Urinary bladder (tissue), 4 donors: Measurements from ENCODE around the gene CDV3. TPM values are rescaled to one million over a fixed set of nuclear protein-coding genes. Genes with fewer than 3 reads are reported as not detected.

Experiments used
- DNase-seq: peaks from one replicate; pipeline ENCODE4 v3.0.0-alpha.2; 2015; ENCODE audit errors: extremely low spot score
- H3K27ac ChIP-seq: one replicate; pipeline ENCODE4 v1.5.1; 2013; ENCODE audit warnings: low read depth, mild to moderate bottlenecking, moderate library complexity
- H3K36me3 ChIP-seq: one replicate; pipeline ENCODE4 v1.6.1; 2013; ENCODE audit warnings: mild to moderate bottlenecking, moderate library complexity; ENCODE audit not compliant: insufficient read depth
- H3K4me1 ChIP-seq: one replicate; pipeline ENCODE4 v1.6.1; 2013; ENCODE audit warnings: mild to moderate bottlenecking, moderate library complexity; ENCODE audit not compliant: insufficient read depth
- H3K4me3 ChIP-seq: one replicate; pipeline ENCODE4 v1.5.1; 2013; ENCODE audit warnings: low read depth, low read length
- WGBS: extraction: QIAGEN DNeasy Blood & Tissue Kit; methylation state at CpG from one replicate; pipeline ENCODE4 v1.1.7; 2013; 5-methylcytosine and 5-hydroxymethylcytosine counted together
- polyA plus RNA-seq: library from polyadenylated mRNA; stranded (reverse); fragments of 200-250 nt; gene quantifications from one replicate; pipeline ENCODE4 v1.2.3, GENCODE V29; 2013
- total RNA-seq: library from RNA; depleted of rRNA; stranded (reverse); fragments of >200 nt; gene quantifications from one replicate; pipeline ENCODE4 v1.2.3, GENCODE V29; 2014
- donor health status: healthy with polysubstance abuse.
- donor health status: healthy.

CDV3 gene
- total and polyA plus RNA-seq, 2 donors, result 71.0 to 108 TPM

- Histone ChIP-seq H3K27ac (peak overlapping the region; percentile 99), H3K4me1 (peaks cover 4% of the 10 kb centered on the region), H3K4me3 (peak overlapping the region; percentile 98), H3K36me3 (peaks cover 5% of the 10 kb centered on the region)
- no peak for DNase-seq
- under 1% methylated on average over 54 of the region's 54 CpGs for WGBS
These were observed 885 bp downstream of the CDV3 start for GRCh38 chr3:133574260-133574881.

DNA sequence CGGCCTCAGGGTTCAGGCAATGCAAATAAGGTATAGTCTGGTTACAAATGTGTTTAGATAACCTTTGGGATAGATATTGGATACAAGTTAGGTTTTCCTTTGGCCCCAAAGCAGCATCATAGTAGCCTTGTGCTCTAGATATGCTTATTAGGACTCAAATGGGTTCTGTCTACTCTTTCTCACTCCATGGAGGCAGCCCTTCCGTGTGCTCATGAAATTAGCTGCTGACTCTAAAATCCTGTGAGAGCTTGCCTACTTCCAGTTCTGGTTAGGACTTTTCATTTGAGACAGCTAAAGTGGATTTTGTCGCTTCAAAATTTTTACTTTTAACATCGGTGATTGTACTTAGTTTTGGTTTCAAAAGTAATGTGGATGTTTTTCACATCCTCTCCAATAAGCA lies 1.6 kb downstream of the CDV3 start:
- peak overlapping the region; percentile 16 for H3K27ac ChIP-seq
- peaks cover 4% of the 10 kb centered on the region for H3K4me1 ChIP-seq
- H3K4me3 ChIP-seq, result peak overlapping the region; percentile 98
- 45% methylated on average over 4 of the region's 4 CpGs for WGBS
- DNase-seq, result no peak
- peaks cover 5% of the 10 kb centered on the region for H3K36me3 ChIP-seq

- no peak overlapping the region for H3K27ac ChIP-seq
- peaks cover 4% of the 10 kb centered on the region for H3K4me1 ChIP-seq
- H3K36me3 ChIP-seq, result peaks cover 5% of the 10 kb centered on the region
- peak overlapping the region; percentile 10 for H3K4me3 ChIP-seq
- DNase-seq, result no peak
- 38% methylated on average over 3 of the region's 3 CpGs for WGBS
These were observed 2.7 kb downstream of the CDV3 start for GRCh38 chr3:133576169-133576568.

DNA sequence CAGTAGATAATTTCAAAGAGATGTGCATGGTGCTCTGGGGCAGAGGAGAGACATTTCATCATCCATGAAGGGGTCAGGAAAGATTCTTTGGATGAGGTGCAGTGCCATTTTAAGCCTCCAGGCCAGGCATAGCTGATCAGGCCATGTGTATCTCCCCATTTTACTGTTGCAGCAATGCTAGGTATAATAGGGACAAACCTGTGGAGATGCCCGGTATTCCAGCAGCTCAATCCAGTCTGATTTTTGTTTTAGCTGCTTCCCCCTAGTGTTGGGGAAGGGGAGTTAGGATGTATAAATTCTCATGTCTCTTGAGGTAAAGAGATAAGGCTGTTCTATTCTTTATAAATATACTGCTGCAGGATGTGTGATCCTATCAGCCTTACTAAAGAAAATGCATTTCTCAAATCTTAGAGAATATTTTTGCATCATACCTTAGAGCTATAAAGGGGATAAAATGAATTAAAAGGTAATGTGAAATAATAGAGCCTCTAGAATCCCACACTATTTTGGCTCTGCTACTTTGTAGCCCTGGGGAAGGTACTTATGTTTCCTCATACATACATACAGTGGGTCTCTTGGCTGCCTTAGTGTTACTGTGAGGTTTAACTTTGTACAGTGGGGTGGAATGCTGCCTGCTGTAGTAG lies 5.2 kb downstream of the CDV3 start:
- WGBS, result 5% methylated on average over 1 of the region's 1 CpG
- DNase-seq, result no peak
- Histone ChIP-seq H3K27ac (no peak overlapping the region), H3K4me3 (no peak overlapping the region), H3K36me3 (peaks cover 5% of the 10 kb centered on the region), H3K4me1 (peaks cover 4% of the 10 kb centered on the region)

DNA sequence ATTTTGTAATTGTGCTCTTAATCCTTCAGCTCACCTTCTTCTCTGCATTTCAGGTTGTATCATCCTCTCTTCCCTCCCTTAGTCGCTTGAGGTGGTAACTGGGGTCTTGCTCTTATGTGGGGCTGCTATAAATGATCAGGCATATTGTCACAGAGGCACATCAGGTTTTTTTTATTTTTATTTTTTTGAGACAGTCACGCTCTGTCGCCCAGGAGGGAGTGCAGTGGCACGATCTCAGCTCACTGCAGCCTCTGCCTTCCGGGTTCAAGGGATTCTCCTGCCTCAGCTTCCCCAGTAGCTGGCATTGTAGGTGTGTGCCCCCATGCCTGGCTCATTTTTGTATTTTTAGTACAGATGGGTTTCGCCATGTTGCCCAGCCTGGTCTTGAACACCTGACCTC lies 9.9 kb downstream of the CDV3 start:
- Histone ChIP-seq H3K4me3 (no peak overlapping the region), H3K36me3 (peaks cover 3% of the 10 kb centered on the region), H3K4me1 (peaks cover 1% of the 10 kb centered on the region), H3K27ac (no peak overlapping the region)
- WGBS, result 92% methylated on average over 6 of the region's 6 CpGs
- DNase-seq, result no peak

DNA sequence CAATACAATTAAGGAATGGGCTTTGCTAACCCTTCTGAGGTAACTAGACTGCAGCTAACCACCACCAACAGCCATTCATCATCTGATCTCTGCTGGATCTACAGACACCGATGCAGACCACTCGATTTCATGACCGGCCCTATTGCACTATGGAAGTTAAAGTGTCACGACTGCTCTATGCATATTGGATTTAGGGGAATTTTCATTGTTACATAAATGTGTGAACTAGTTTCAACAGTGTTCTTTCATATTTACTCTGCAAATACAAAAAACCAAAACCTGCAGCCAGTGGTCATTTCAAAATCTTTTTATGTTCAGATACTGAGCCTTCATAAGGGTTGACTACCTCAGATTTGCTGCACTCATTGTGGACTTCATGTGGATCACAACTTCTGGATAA lies 14.5 kb downstream of the CDV3 start:
- H3K4me1 ChIP-seq, result no peaks in the 10 kb centered on the region
- DNase-seq, result no peak
- peaks cover 3% of the 10 kb centered on the region for H3K36me3 ChIP-seq
- WGBS, result 90% methylated on average over 4 of the region's 4 CpGs
- H3K4me3 ChIP-seq, result no peak overlapping the region
- no peak overlapping the region for H3K27ac ChIP-seq

DNA sequence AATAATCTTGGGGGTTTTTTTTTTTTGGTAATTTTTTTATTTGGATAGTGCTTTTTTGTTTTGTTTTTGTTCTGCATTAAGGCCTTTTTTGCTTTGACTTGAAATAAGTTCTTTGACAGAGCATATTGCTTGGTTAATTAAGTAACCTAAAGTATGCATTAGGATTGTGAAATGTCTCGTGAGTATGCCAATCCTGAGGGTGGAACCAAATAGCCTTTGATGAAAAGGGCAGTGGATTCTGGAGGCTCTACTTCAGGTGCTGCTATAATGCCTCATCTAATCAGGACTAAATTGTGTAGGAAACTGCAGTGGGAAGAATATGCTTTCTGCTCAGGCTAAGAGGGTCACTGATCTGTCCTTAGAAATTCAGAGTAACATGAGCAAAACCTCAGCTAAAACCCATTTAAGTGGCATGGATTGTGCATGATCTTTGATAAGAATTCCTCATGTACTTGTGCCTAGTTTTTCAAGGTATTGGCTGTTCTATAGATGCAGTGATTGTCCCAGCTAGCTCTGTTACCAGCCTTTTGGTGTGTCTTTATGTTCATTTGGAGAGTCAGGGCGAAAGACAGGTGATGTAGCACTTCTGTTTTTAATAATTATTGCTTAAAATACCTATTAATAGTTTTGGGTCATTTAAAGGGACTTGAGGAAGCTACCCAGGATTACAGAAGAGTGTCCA lies 15.4 kb downstream of the CDV3 start:
- peaks cover 3% of the 10 kb centered on the region for H3K36me3 ChIP-seq
- no peak overlapping the region for H3K4me3 ChIP-seq
- WGBS, result 88% methylated on average over 2 of the region's 2 CpGs

GRCh38 chr3:133589503-133589902 lies 16.0 kb downstream of the CDV3 start:
- WGBS, result 82% methylated on average over 8 of the region's 8 CpGs
- DNase-seq, result no peak
- Histone ChIP-seq H3K4me1 (no peaks in the 10 kb centered on the region), H3K27ac (no peak overlapping the region), H3K4me3 (no peak overlapping the region), H3K36me3 (peaks cover 3% of the 10 kb centered on the region)

More for the DNA sequence above, 15.4 kb downstream of the CDV3 start:
- DNase-seq, result no peak
- Histone ChIP-seq H3K4me1 (no peaks in the 10 kb centered on the region), H3K27ac (no peak overlapping the region)

DNA sequence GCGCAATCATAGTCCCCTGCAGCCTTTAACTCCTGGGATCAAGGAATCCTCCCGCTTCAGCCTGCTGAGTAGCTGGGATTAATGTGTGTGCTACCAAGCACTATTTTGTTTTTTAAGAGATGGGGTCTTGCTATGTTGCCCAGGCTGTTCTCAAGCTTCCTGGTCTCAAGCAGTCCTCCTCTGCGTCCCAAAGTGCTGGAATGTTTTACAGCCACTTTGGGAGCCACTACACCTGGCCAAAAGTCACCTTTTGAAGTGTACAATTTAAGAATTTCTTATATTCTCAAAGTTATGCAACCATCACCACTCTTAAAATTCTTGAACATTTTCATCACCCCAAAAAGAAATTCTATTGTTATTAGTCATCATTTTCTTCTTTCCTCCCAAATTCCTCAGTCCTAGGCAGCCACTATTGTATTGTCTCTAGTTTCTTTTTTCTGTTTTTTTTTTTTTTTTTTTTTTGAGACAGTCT lies 17.8 kb downstream of the CDV3 start:
- Histone ChIP-seq H3K27ac (no peak overlapping the region), H3K4me3 (no peak overlapping the region), H3K4me1 (no peaks in the 10 kb centered on the region), H3K36me3 (peaks cover 1% of the 10 kb centered on the region)
- WGBS, result 95% methylated on average over 3 of the region's 3 CpGs
- no peak for DNase-seq

DNA sequence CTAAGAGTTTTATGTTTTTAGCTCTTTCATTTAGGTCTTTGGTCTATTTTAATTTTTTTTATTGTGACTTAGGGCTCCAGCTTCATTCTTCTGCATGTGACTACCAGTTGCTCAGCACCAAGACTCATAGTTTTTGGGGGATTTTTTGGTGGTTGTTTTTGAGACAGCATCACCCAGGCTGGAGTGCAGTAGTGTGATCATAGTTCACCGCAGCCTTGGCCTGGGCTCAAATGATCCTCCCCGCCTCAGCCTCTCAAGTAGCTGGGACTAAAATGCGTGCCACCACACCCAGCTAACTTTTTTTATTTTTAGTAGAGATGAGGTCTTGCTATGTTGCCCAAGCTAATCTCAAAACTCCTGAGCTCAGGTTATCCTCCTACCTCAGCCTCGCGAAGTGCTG lies 19.4 kb downstream of the CDV3 start:
- Histone ChIP-seq H3K4me3 (no peak overlapping the region), H3K27ac (no peak overlapping the region), H3K36me3 (peaks cover 1% of the 10 kb centered on the region), H3K4me1 (no peaks in the 10 kb centered on the region)
- WGBS, result 95% methylated on average over 5 of the region's 5 CpGs
- DNase-seq, result no peak

- no peaks in the 10 kb centered on the region for H3K4me1 ChIP-seq
These were observed 19.8 kb downstream of the CDV3 start for GRCh38 chr3:133593243-133593642.

DNA sequence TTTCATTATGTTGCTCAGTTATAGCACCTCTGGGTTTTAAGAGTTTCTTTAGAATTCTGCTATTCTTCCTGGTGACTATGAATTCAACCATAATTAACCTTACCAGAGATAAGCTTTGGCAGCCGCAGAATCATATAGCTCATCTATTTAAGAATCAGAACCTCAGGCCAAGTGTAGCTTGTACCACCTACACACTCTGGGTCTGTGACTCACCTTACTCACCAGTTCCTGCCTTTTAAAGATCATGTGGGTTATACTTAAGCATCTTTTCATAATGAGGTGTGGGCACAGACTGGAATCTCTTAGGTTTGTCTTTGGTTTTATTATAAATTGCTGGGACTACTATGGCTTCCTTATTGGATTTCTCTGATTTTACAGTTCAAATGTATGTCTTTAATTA lies 21.9 kb downstream of the CDV3 start:
- DNase-seq, result no peak
- Histone ChIP-seq H3K36me3 (peaks cover 4% of the 10 kb centered on the region), H3K27ac (no peak overlapping the region), H3K4me3 (no peak overlapping the region), H3K4me1 (no peaks in the 10 kb centered on the region)
- 80% methylated on average over 1 of the region's 1 CpG for WGBS

More at GRCh38 chr3:133593243-133593642, 19.8 kb downstream of the CDV3 start:
- H3K4me3 ChIP-seq, result no peak overlapping the region
- no peak for DNase-seq
- H3K36me3 ChIP-seq, result peaks cover under 1% of the 10 kb centered on the region
- H3K27ac ChIP-seq, result no peak overlapping the region
- WGBS, result 89% methylated on average over 2 of the region's 2 CpGs

DNA sequence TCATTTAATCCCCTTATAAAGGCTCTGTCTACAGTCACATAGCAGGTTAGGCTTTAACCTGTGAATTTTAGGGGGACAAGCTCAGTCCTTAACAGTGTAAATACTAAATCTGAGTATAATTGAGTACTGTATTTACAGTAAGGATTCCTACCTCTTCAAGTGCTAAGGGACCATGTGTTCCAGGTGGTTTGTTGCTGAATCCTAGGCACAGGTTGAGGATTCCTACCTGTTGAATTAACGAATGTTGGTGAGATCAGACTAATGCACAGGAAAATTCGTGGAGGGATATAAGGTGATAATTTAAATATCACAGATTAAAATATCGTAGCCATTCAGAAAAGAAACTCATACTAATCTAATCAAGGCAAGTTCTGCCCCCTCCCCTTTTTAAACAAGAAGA lies 24.9 kb downstream of the CDV3 start:
- 87% methylated on average over 3 of the region's 3 CpGs for WGBS

DNA sequence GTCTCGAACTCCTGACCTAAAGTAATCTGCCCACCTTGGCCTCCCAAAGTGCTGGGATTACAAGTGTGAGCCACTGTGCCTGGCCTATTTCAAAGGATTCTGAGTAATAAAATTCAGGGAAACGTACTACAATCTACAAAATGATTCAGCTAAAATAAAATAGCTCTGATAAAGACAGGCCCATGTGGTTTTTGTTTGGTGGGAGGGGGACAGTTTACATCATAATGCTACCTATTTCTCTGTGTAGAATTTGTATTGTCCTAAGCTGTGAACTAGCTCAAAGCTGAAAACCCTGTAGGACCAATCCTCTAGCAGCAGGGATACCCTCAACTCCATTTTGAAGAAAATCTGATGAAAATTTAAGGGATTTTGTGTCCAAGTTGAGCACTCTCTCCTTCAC lies 25.8 kb downstream of the CDV3 start:
- no peak for DNase-seq
- Histone ChIP-seq H3K4me3 (no peak overlapping the region), H3K27ac (no peak overlapping the region), H3K36me3 (peaks cover 4% of the 10 kb centered on the region), H3K4me1 (no peaks in the 10 kb centered on the region)
- 72% methylated on average over 2 of the region's 2 CpGs for WGBS

More for the DNA sequence above, 24.9 kb downstream of the CDV3 start:
- Histone ChIP-seq H3K4me3 (no peak overlapping the region), H3K4me1 (no peaks in the 10 kb centered on the region), H3K27ac (no peak overlapping the region), H3K36me3 (peaks cover 4% of the 10 kb centered on the region)
- DNase-seq, result no peak
